H1 (cell line): Measurements from ENCODE around the gene PCDHB12. TPM values are rescaled to one million over a fixed set of nuclear protein-coding genes. Genes with fewer than 3 reads are reported as not detected.
"Not testable (repeated sequence)": the region's sequence is repeated elsewhere in the genome, so short reads cannot be mapped to it uniquely, and the experiment has no call there.

Experiments used
- CTCF ChIA-PET: fragments of 300-600 bp; sonication (Branson Sonifier 250); formaldehyde crosslinking; loops from one replicate; lab custom pipeline; 2021; ENCODE audit not compliant: partially characterized antibody; lab: Charles Lee
- POLR2A ChIA-PET: fragments of 300-600 bp; sonication (Branson Sonifier 250); formaldehyde crosslinking; loops from one replicate; lab custom pipeline; 2021; ENCODE audit warnings: inconsistent platforms; ENCODE audit not compliant: partially characterized antibody; lab: Charles Lee
- DNase-seq, 2 experiments: peaks; one replicate each; pipeline versions ENCODE4 v3.0.0 to v3.0.0-alpha.2; 2010 to 2022; ENCODE audit warnings: low spot score in 2 of 2, low read depth in 1 of 2, mixed read lengths in 1 of 2
- FAIRE-seq: peaks from 2 replicates; lab custom pipeline; 2011; peaks lifted over from hg19 to GRCh38; lab: Jason Lieb, UNC
- H2AFZ ChIP-seq: 2 replicates; pipeline ENCODE4 v1.8.1; 2012; ENCODE audit warnings: low read length, inconsistent platforms
- H2AK5ac ChIP-seq: 2 replicates; pipeline ENCODE4 v1.6.1; 2013; ENCODE audit warnings: low read depth, low read length
- H2BK120ac ChIP-seq: replicated peaks from 2 replicates; pipeline ENCODE3; 2013; ENCODE audit warnings: low read depth, low read length, inconsistent platforms
- H2BK12ac ChIP-seq: 2 replicates; pipeline ENCODE4 v1.6.1; 2013; ENCODE audit warnings: low read depth, low read length
- H2BK15ac ChIP-seq: 2 replicates; pipeline ENCODE4 v1.6.1; 2013; ENCODE audit warnings: low read length
- H2BK20ac ChIP-seq: 2 replicates; pipeline ENCODE4 v1.6.1; 2013; ENCODE audit warnings: low read length
- H2BK5ac ChIP-seq: 2 replicates; pipeline ENCODE4 v1.6.1; 2013; ENCODE audit warnings: low read depth, low read length
- H3K14ac ChIP-seq: 2 replicates; pipeline ENCODE4 v1.6.1; 2013; ENCODE audit warnings: inconsistent platforms; ENCODE audit not compliant: insufficient read length
- H3K18ac ChIP-seq: 2 replicates; pipeline ENCODE4 v1.6.1; 2013; ENCODE audit warnings: low read length; ENCODE audit errors: extremely low read depth
- H3K23ac ChIP-seq: 2 replicates; pipeline ENCODE4 v1.6.1; 2013; ENCODE audit warnings: inconsistent platforms; ENCODE audit not compliant: insufficient read length
- H3K23me2 ChIP-seq: 2 replicates; pipeline ENCODE4 v1.6.1; 2013; ENCODE audit warnings: low read depth, low read length
- H3K27ac ChIP-seq: 2 replicates; pipeline ENCODE4 v1.6.1; 2011; ENCODE audit warnings: low read depth, low read length, inconsistent platforms
- H3K27me3 ChIP-seq, 4 experiments: replicated peaks in 1 of 4; 1 replicate in 1 of 4; 2 replicates in 3 of 4; pipeline versions ENCODE4 v1.6.1 to v1.8.1; 2011 to 2013; ENCODE audit warnings: low read length in 3 of 4, mild to moderate bottlenecking in 3 of 4, inconsistent platforms in 2 of 4, mixed read lengths in 2 of 4, moderate library complexity in 1 of 4; ENCODE audit not compliant: control insufficient read depth in 3 of 4, insufficient read depth in 3 of 4; ENCODE audit errors: extremely low read depth in 1 of 4
- H3K36me3 ChIP-seq, 4 experiments: 2 replicates each; pipeline versions ENCODE4 v1.6.1 to v1.8.1; 2011 to 2013; ENCODE audit warnings: mild to moderate bottlenecking in 4 of 4, low read length in 3 of 4, moderate library complexity in 2 of 4, control low read depth in 1 of 4, inconsistent platforms in 1 of 4; ENCODE audit not compliant: insufficient read depth in 4 of 4, control insufficient read depth in 2 of 4
- H3K4ac ChIP-seq: replicated peaks from 2 replicates; pipeline ENCODE3; 2013; ENCODE audit warnings: low read length, low read depth, mixed read lengths, inconsistent platforms; ENCODE audit not compliant: insufficient read length
- H3K4me1 ChIP-seq, 4 experiments: replicated peaks in 1 of 4; 1 replicate in 1 of 4; 2 replicates in 3 of 4; pipeline versions ENCODE4 v1.6.1 to v1.8.1; 2011 to 2013; ENCODE audit warnings: low read length in 3 of 4, inconsistent platforms in 2 of 4, mixed read lengths in 1 of 4; ENCODE audit not compliant: insufficient read depth in 4 of 4, control insufficient read depth in 3 of 4
- H3K4me2 ChIP-seq, 2 experiments: 2 replicates each; pipeline versions ENCODE4 v1.6.1 to v1.8.1; 2011 to 2013; ENCODE audit warnings: low read depth in 2 of 2, low read length in 2 of 2, control low read depth in 1 of 2, inconsistent platforms in 1 of 2, mild to moderate bottlenecking in 1 of 2; ENCODE audit not compliant: insufficient read depth in 1 of 2
- H3K4me3 ChIP-seq, 4 experiments: fragments of 200-600, 300-600 bp in 1 of 4; sonication (generic), shearing (Covaris generic), sonication (Bioruptor Twin) in 1 of 4; 2 replicates each; pipeline versions ENCODE4 v1.5.1 to v1.8.1; 2011 to 2016; ENCODE audit warnings: low read length in 4 of 4, low read depth in 3 of 4, control low read depth in 2 of 4, inconsistent platforms in 2 of 4, mild to moderate bottlenecking in 2 of 4, mixed read lengths in 1 of 4, moderate library complexity in 1 of 4; ENCODE audit not compliant: insufficient read depth in 2 of 4; ENCODE audit errors: extremely low read depth in 1 of 4
- H3K56ac ChIP-seq: replicated peaks from 2 replicates; pipeline ENCODE3; 2013; ENCODE audit warnings: low read depth, mild to moderate bottlenecking, mixed read lengths, low read length, inconsistent platforms; ENCODE audit not compliant: insufficient read length
- H3K79me1 ChIP-seq: 2 replicates; pipeline ENCODE4 v1.6.1; 2013; ENCODE audit warnings: low read depth, low read length, control low read depth
- H3K79me2 ChIP-seq, 2 experiments: 2 replicates each; pipeline versions ENCODE4 v1.6.1 to v1.8.1; 2012 to 2013; ENCODE audit warnings: low read length in 2 of 2, mild to moderate bottlenecking in 2 of 2, inconsistent platforms in 1 of 2; ENCODE audit not compliant: insufficient read depth in 2 of 2, control insufficient read depth in 1 of 2
- H3K9ac ChIP-seq, 4 experiments: replicated peaks in 1 of 4; 1 replicate in 1 of 4; 2 replicates in 3 of 4; pipeline versions ENCODE4 v1.6.1 to v1.8.1; 2011 to 2013; ENCODE audit warnings: low read depth in 3 of 4, low read length in 3 of 4, control low read depth in 2 of 4, mild to moderate bottlenecking in 2 of 4, moderate library complexity in 2 of 4, inconsistent platforms in 1 of 4; ENCODE audit errors: extremely low read depth in 1 of 4
- H3K9me3 ChIP-seq, 2 experiments: 2 replicates each; pipeline versions ENCODE4 v1.6.1 to v1.8.1; 2012 to 2013; ENCODE audit warnings: mild to moderate bottlenecking in 2 of 2, moderate library complexity in 2 of 2, control low read depth in 1 of 2, inconsistent platforms in 1 of 2, low read depth in 1 of 2, low read length in 1 of 2, mixed read lengths in 1 of 2; ENCODE audit not compliant: insufficient read depth in 2 of 2
- H4K20me1 ChIP-seq, 2 experiments: replicated peaks in 1 of 2; 2 replicates each; pipeline versions ENCODE3 to v1.8.1; 2011 to 2013; ENCODE audit warnings: inconsistent platforms in 2 of 2, low read length in 2 of 2, mild to moderate bottlenecking in 1 of 2; ENCODE audit not compliant: insufficient read depth in 2 of 2, control insufficient read depth in 1 of 2
- H4K5ac ChIP-seq: 2 replicates; pipeline ENCODE4 v1.6.1; 2013; ENCODE audit warnings: low read length, low read depth, mixed read lengths, inconsistent platforms; ENCODE audit not compliant: insufficient read length
- H4K8ac ChIP-seq: 2 replicates; pipeline ENCODE4 v1.8.0; 2013; ENCODE audit warnings: mild to moderate bottlenecking, moderate library complexity, low read length, inconsistent platforms; ENCODE audit not compliant: insufficient read depth; ENCODE audit errors: extremely low read depth
- H4K91ac ChIP-seq: replicated peaks from 2 replicates; pipeline ENCODE3; 2013; ENCODE audit warnings: low read length, mixed read lengths, inconsistent platforms; ENCODE audit not compliant: insufficient read length
- WGBS, 2 experiments: shearing (Covaris generic) in 1 of 2; methylation state at CpG; one replicate each; pipeline versions ENCODE4 v1.1.6 to v1.1.7; 2013 to 2015; ENCODE audit warnings: low lambda C conversion rate in 2 of 2, mixed read lengths in 2 of 2, inconsistent platforms in 1 of 2, low coverage in 1 of 2, missing lambda C conversion rate in 1 of 2; ENCODE audit not compliant: insufficient replicate concordance in 2 of 2, insufficient coverage in 1 of 2, insufficient read length in 1 of 2; ENCODE audit errors: extremely low coverage in 1 of 2, missing lambda C conversion rate in 1 of 2; 5-methylcytosine and 5-hydroxymethylcytosine counted together
- polyA plus RNA-seq, 7 experiments: library from polyadenylated mRNA; depleted of rRNA in 3 of 7; stranded (reverse) in 5 of 7; unstranded in 2 of 7; fragments of >200 nt in 5 of 7; fragments of 200-250 nt in 2 of 7; gene quantifications; 1 replicate in 5 of 7; 2 replicates in 1 of 7; 4 replicates in 1 of 7; pipeline versions ENCODE4 v1.2.1 to v1.2.3, GENCODE V29; 2011 to 2013; ENCODE audit warnings: missing spikeins in 2 of 7, mixed read lengths in 2 of 7
- total RNA-seq: library from RNA; stranded (reverse); fragmentation: NEBNext Ultra II Directional; extraction: Animal tissue kit (Norgen Biotek cat#: 25700); gene quantifications from 2 replicates; pipeline ENCODE4 v1.2.1, GENCODE V29; 2021

PCDHB12 gene
- total and polyA plus RNA-seq, 2 of the 8 experiments (the other 6 are each of a cell fraction or from before 2014, with no cell fraction given) = 1.1 to 2.0 TPM

- H3K36me3 ChIP-seq, POLR2A ChIA-PET, H3K9me3 ChIP-seq, H3K23me2 ChIP-seq, H2AFZ ChIP-seq, H4K91ac ChIP-seq, H3K4me3 ChIP-seq, H3K79me1 ChIP-seq, H2BK12ac ChIP-seq, H4K8ac ChIP-seq, H2BK120ac ChIP-seq, H3K27ac ChIP-seq, H3K27me3 ChIP-seq, H3K4me2 ChIP-seq, H3K4ac ChIP-seq, DNase-seq, H2BK20ac ChIP-seq, H2AK5ac ChIP-seq, H2BK15ac ChIP-seq, H3K56ac ChIP-seq, H3K79me2 ChIP-seq, H2BK5ac ChIP-seq, H3K23ac ChIP-seq, H4K5ac ChIP-seq, H3K4me1 ChIP-seq, H3K18ac ChIP-seq, H4K20me1 ChIP-seq, H3K14ac ChIP-seq, FAIRE-seq, H3K9ac ChIP-seq: not testable (repeated sequence)
- CTCF ChIA-PET = interaction anchor here (1.1 to 3.6 kb wide), 12 partner anchors 8 to 339 kb away, joined by 3 to 43 read pairs (median 19); partner anchors contain the start of genes PCDHB11, PCDHB13, PCDHB16 and PCDHB2
- WGBS, 2 experiments = 97% methylated on average over 25 of the region's 40 CpGs; no CpG with 5 or more reads in 1 of the 2 experiments
Observed at GRCh38 chr5:141224844-141225243, 16.3 kb downstream of the PCDHB12 start.

DNA sequence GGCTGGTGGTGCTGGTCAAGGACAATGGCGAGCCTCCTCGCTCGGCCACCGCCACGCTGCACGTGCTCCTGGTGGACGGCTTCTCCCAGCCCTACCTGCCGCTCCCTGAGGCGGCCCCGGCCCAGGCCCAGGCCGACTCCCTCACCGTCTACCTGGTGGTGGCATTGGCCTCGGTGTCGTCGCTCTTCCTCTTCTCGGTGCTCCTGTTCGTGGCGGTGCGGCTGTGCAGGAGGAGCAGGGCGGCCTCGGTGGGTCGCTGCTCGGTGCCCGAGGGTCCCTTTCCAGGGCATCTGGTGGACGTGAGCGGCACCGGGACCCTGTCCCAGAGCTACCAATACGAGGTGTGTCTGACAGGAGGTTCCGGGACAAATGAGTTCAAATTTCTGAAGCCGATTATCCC lies 16.9 kb downstream of the PCDHB12 start:
- H3K18ac ChIP-seq, H2BK12ac ChIP-seq, H2BK5ac ChIP-seq, H4K5ac ChIP-seq, H3K56ac ChIP-seq, H2AFZ ChIP-seq, H3K4me3 ChIP-seq, H3K9ac ChIP-seq, H2BK15ac ChIP-seq, H4K91ac ChIP-seq, H3K4ac ChIP-seq, H3K4me2 ChIP-seq, H3K79me2 ChIP-seq, H4K20me1 ChIP-seq, H3K23me2 ChIP-seq, FAIRE-seq, DNase-seq, H3K14ac ChIP-seq, H3K36me3 ChIP-seq, H3K27ac ChIP-seq, H2AK5ac ChIP-seq, H2BK20ac ChIP-seq, H3K4me1 ChIP-seq, H3K27me3 ChIP-seq, H4K8ac ChIP-seq, H3K23ac ChIP-seq, H2BK120ac ChIP-seq, H3K9me3 ChIP-seq, H3K79me1 ChIP-seq: not testable (repeated sequence)
- ChIA-PET POLR2A (interaction anchor here (0.9 kb wide), 1 partner anchor 95 kb away, joined by 3 read pairs; no protein-coding TSS in a partner anchor), CTCF (interaction anchor here (0.9 to 2.1 kb wide), 11 partner anchors 9 to 289 kb away, joined by 3 to 6 read pairs (median 4); partner anchors contain the start of genes PCDHB13, PCDHGA10, PCDHGA2 and PCDHGB6)
- WGBS, 2 experiments = 100% methylated on average over 10 of the region's 30 CpGs; no CpG with 5 or more reads in 1 of the 2 experiments
